Fibroblast of mammary gland (primary cell): ENCODE data around the gene DARS1.
"Not testable (repeated sequence)": the region's sequence is repeated elsewhere in the genome, so short reads cannot be mapped to it uniquely, and the experiment has no call there.

ENCODE experiments used
- DNase-seq: peaks from one replicate; pipeline ENCODE4 v3.0.0-alpha.2; 2010; ENCODE audit warnings: low read depth
- H3K4me3 ChIP-seq: 2 replicates; pipeline ENCODE4 v1.5.1; 2011; ENCODE audit warnings: low read depth, mild to moderate bottlenecking, low read length, moderate library complexity; ENCODE audit not compliant: control insufficient read depth
- CTCF ChIP-seq: conservative IDR thresholded peaks from 2 replicates; pipeline ENCODE4 v1.5.1; 2011; ENCODE audit warnings: low read depth, low read length, inconsistent platforms; ENCODE audit not compliant: control insufficient read depth, insufficient read depth

DARS1 gene

GRCh38 chr2:135962366-135963123, 22.9 kb downstream of the DARS1 start:
- no peak for TF ChIP-seq CTCF
- DNase-seq, result no peak
- H3K4me3 ChIP-seq, result no peak overlapping the region

GRCh38 chr2:135960656-135961551, 24.5 kb downstream of the DARS1 start:
- no peak for TF ChIP-seq CTCF
- peak; percentile 20 for DNase-seq
- no peak overlapping the region for H3K4me3 ChIP-seq

DNA sequence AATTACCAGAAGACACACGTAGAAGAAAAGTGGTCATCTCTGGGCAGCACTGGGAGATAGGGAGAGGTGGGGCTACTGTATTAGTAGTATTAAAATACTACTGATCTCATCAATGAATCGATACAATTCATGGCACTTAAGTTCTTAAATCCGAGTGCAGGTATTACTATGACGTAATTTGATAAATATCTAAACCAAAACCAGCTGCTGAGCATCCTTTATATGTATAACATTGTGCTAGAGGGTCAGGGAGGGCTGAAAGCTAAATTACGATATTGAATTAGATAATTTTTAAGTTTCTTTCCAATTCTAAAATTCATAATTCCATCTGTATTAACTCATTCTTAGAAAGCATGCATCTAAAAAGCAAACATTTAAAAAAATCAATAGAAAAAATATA, 25.3 kb downstream of the DARS1 start:
- no peak overlapping the region for H3K4me3 ChIP-seq
- DNase-seq, result no peak
- no peak for TF ChIP-seq CTCF

DNA sequence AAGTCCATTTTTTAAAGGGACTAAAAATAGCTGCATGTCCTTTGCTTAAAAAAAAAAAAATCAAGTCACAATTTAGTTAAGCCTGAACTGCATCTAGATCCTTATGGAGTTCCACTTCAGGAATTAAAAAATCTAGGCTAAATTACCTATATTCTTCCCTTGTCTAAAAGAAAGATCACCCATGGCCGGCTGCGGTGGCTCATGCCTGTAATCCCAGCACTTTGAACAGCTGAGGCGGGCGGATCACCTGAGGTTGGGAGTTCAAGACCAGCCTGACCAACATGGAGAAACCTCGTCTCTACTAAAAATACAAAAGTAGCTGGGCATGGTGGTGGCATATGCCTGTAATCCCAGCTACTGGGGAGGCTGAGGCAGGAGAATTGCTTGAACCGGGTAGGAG, 26.5 kb downstream of the DARS1 start:
- not testable (repeated sequence) for DNase-seq, H3K4me3 ChIP-seq

- no peak for TF ChIP-seq CTCF
- DNase-seq, result no peak
- H3K4me3 ChIP-seq, result no peak overlapping the region
Observed at GRCh38 chr2:135954020-135954601, 31.3 kb downstream of the DARS1 start.

GRCh38 chr2:135952891-135953290, 32.5 kb downstream of the DARS1 start:
- no peak for TF ChIP-seq CTCF
- H3K4me3 ChIP-seq, result no peak overlapping the region
- DNase-seq, result no peak
